ENCODE data around the gene FZD7.

- TF ChIP-seq CTCF (IDR thresholded peaks at IDR 0.05) (no peak), EZH2phosphoT487 (IDR thresholded peaks at IDR 0.05) (no peak)
Observed at GRCh38 chr2:202038471-202039277, 5.0 kb downstream of the FZD7 start.

Measured in neural progenitor cell (in vitro differentiated cells).